Neural cell (in vitro differentiated cells): ENCODE results near the gene TRPV2. TPM values are rescaled to one million over a fixed set of nuclear protein-coding genes. Genes with fewer than 3 reads are reported as not detected.

Experiments
- H2AFZ ChIP-seq: fragments of 200-600, 300-800 bp; sonication (generic), shearing (Covaris generic); 2 replicates; pipeline ENCODE4 v1.6.0; 2014; ENCODE audit warnings: low read depth, mild to moderate bottlenecking, antibody characterized with exemption, low read length, moderate library complexity
- H3F3A ChIP-seq: fragments of 200-600 bp; shearing (Covaris generic); 2 replicates; pipeline ENCODE4 v1.6.1; 2016; ENCODE audit warnings: mild to moderate bottlenecking, moderate library complexity, mixed read lengths, antibody characterized with exemption, low read length; ENCODE audit not compliant: insufficient read depth, poor library complexity, severe bottlenecking
- H3K27ac ChIP-seq: fragments of 200-600, 300-800 bp; sonication (generic), shearing (Covaris generic); 2 replicates; pipeline ENCODE4 v1.5.1; 2014; ENCODE audit warnings: mild to moderate bottlenecking, low read length, moderate library complexity
- H3K27me3 ChIP-seq: fragments of 300-800, 200-600 bp; sonication (generic), shearing (Covaris generic); 2 replicates; pipeline ENCODE4 v1.6.0; 2014; ENCODE audit warnings: mild to moderate bottlenecking, low read depth, low read length, moderate library complexity; ENCODE audit not compliant: insufficient read depth
- H3K36me3 ChIP-seq: fragments of 300-800, 200-600 bp; sonication (generic), shearing (Covaris generic); 2 replicates; pipeline ENCODE4 v1.5.1; 2014; ENCODE audit warnings: mild to moderate bottlenecking, antibody characterized with exemption, low read length, moderate library complexity; ENCODE audit not compliant: insufficient read depth
- H3K4me2 ChIP-seq: fragments of 300-800, 200-600 bp; sonication (generic), shearing (Covaris generic); 2 replicates; pipeline ENCODE4 v1.6.0; 2014; ENCODE audit warnings: mild to moderate bottlenecking, low read length
- H3K4me3 ChIP-seq: fragments of 300-800, 200-600 bp; sonication (generic), shearing (Covaris generic); 2 replicates; pipeline ENCODE4 v1.5.1; 2014; ENCODE audit warnings: mild to moderate bottlenecking, low read length, moderate library complexity
- H3K79me2 ChIP-seq: fragments of 200-600 bp; shearing (Covaris generic); replicated peaks from 2 replicates; pipeline ENCODE4 v1.6.0; 2014; ENCODE audit warnings: mild to moderate bottlenecking, low read length, moderate library complexity; ENCODE audit not compliant: insufficient read depth
- H3K9ac ChIP-seq: fragments of 300-800, 200-600 bp; sonication (generic), shearing (Covaris generic); 2 replicates; pipeline ENCODE4 v1.6.1; 2016; ENCODE audit warnings: mild to moderate bottlenecking, low read length, mixed read lengths
- H3K9me2 ChIP-seq: fragments of 200-600 bp; shearing (Covaris generic); 2 replicates; pipeline ENCODE4 v1.6.1; 2016; ENCODE audit warnings: mild to moderate bottlenecking, low read length, mixed read lengths; ENCODE audit not compliant: insufficient read depth
- H3K9me3 ChIP-seq: fragments of 200-600, 300-800 bp; sonication (generic), shearing (Covaris generic); 2 replicates; pipeline ENCODE4 v1.6.1; 2016; ENCODE audit warnings: mild to moderate bottlenecking, mixed run types, low read length, moderate library complexity, mixed read lengths
- H4K20me1 ChIP-seq: fragments of 200-600 bp; shearing (Covaris generic); 2 replicates; pipeline ENCODE4 v1.6.1; 2016; ENCODE audit warnings: mild to moderate bottlenecking, mixed run types; ENCODE audit not compliant: insufficient read depth
- EP300 ChIP-seq: fragments of 450-650 bp; conservative IDR thresholded peaks from 2 replicates; pipeline ENCODE4 v1.6.1; 2014; ENCODE audit warnings: antibody characterized with exemption, mild to moderate bottlenecking, moderate library complexity; ENCODE audit not compliant: poor library complexity, severe bottlenecking
- EZH2 ChIP-seq: fragments of 200-600, 300-800 bp; shearing (Covaris generic), sonication (generic); IDR thresholded peaks from 2 replicates; pipeline ENCODE4 v1.6.1; 2014; ENCODE audit warnings: antibody characterized with exemption, low read length, borderline replicate concordance, mild to moderate bottlenecking; ENCODE audit not compliant: insufficient read depth, poor library complexity, severe bottlenecking
- MXI1 ChIP-seq: fragments of 450-650 bp; conservative IDR thresholded peaks from 2 replicates; pipeline ENCODE4 v1.6.1; 2014; ENCODE audit warnings: antibody characterized with exemption, mild to moderate bottlenecking; ENCODE audit not compliant: poor library complexity, severe bottlenecking
- POLR2AphosphoS5 ChIP-seq: IDR thresholded peaks from 2 replicates; pipeline ENCODE4 v1.6.1; 2012
- RAD21 ChIP-seq: fragments of 450-650 bp; conservative IDR thresholded peaks from 2 replicates; pipeline ENCODE4 v1.6.1; 2014; ENCODE audit warnings: antibody characterized with exemption, mild to moderate bottlenecking, moderate library complexity
- SMC3 ChIP-seq: fragments of 450-650 bp; conservative IDR thresholded peaks from 2 replicates; pipeline ENCODE4 v1.6.1; 2014; ENCODE audit warnings: antibody characterized with exemption, mild to moderate bottlenecking, moderate library complexity; ENCODE audit not compliant: poor library complexity
- TAF1 ChIP-seq: IDR thresholded peaks from 2 replicates; pipeline ENCODE4 v1.6.1; 2012; ENCODE audit warnings: low read depth
- polyA plus RNA-seq: library from polyadenylated mRNA; depleted of rRNA; stranded (reverse); fragments of >200 nt; gene quantifications from 2 replicates; pipeline ENCODE4 v1.2.3, GENCODE V29; 2014
- TF ChIP-seq, protein P1 (sequence below): IDR thresholded peaks from 2 replicates; pipeline ENCODE4 v1.6.1; 2012; ENCODE audit warnings: borderline replicate concordance
- TF ChIP-seq, protein P2 (sequence below): fragments of 450-650 bp; IDR thresholded peaks from 2 replicates; pipeline ENCODE4 v1.5.1; 2014; ENCODE audit warnings: antibody characterized with exemption, mild to moderate bottlenecking, moderate library complexity; ENCODE audit not compliant: poor library complexity, severe bottlenecking

Gene TRPV2
- polyA plus RNA-seq, 1 donor from 2014 or later, result not detected

DNA sequence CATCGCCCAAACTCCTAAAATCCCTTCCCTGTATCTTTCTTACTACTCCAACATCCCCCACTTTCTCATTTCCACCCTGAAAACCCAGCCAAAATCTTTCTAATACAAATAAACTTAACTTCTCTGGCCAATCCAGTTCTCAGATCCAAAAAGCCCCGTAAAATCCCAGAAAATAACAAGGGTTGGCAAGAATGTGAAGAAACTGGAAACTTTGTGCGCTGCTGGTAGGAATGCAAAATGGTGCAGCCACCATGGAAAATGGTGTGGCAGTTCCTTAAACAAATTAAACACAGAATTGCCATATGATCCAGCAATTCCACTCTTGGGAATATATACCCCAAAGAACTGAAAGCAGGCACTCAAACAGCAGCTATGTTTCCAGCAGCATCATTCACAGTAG lies 52.5 kb downstream of the TRPV2 start:
- no peaks in the 10 kb centered on the region for H3K27me3 ChIP-seq
- H3K4me2 ChIP-seq, result no peak overlapping the region
- no peaks in the 10 kb centered on the region for H3K9me2 ChIP-seq
- no peaks in the 10 kb centered on the region for H4K20me1 ChIP-seq
- no peak overlapping the region for H2AFZ ChIP-seq
- H3K79me2 ChIP-seq, result no peaks in the 10 kb centered on the region
- H3K4me3 ChIP-seq, result no peak overlapping the region
- H3K36me3 ChIP-seq, result no peaks in the 10 kb centered on the region
- H3K9ac ChIP-seq, result no peak overlapping the region
- H3K9me3 ChIP-seq, result no peaks in the 10 kb centered on the region
- H3F3A ChIP-seq, result no peaks in the 10 kb centered on the region
- no peak overlapping the region for H3K27ac ChIP-seq
- TF ChIP-seq, protein P1, sequence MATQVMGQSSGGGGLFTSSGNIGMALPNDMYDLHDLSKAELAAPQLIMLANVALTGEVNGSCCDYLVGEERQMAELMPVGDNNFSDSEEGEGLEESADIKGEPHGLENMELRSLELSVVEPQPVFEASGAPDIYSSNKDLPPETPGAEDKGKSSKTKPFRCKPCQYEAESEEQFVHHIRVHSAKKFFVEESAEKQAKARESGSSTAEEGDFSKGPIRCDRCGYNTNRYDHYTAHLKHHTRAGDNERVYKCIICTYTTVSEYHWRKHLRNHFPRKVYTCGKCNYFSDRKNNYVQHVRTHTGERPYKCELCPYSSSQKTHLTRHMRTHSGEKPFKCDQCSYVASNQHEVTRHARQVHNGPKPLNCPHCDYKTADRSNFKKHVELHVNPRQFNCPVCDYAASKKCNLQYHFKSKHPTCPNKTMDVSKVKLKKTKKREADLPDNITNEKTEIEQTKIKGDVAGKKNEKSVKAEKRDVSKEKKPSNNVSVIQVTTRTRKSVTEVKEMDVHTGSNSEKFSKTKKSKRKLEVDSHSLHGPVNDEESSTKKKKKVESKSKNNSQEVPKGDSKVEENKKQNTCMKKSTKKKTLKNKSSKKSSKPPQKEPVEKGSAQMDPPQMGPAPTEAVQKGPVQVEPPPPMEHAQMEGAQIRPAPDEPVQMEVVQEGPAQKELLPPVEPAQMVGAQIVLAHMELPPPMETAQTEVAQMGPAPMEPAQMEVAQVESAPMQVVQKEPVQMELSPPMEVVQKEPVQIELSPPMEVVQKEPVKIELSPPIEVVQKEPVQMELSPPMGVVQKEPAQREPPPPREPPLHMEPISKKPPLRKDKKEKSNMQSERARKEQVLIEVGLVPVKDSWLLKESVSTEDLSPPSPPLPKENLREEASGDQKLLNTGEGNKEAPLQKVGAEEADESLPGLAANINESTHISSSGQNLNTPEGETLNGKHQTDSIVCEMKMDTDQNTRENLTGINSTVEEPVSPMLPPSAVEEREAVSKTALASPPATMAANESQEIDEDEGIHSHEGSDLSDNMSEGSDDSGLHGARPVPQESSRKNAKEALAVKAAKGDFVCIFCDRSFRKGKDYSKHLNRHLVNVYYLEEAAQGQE, result no peak
- TF ChIP-seq RAD21 (no peak), SMC3 (no peak), TAF1 (no peak), POLR2AphosphoS5 (no peak), EZH2 (no peak), MXI1 (no peak), EP300 (no peak)
- TF ChIP-seq, protein P2, sequence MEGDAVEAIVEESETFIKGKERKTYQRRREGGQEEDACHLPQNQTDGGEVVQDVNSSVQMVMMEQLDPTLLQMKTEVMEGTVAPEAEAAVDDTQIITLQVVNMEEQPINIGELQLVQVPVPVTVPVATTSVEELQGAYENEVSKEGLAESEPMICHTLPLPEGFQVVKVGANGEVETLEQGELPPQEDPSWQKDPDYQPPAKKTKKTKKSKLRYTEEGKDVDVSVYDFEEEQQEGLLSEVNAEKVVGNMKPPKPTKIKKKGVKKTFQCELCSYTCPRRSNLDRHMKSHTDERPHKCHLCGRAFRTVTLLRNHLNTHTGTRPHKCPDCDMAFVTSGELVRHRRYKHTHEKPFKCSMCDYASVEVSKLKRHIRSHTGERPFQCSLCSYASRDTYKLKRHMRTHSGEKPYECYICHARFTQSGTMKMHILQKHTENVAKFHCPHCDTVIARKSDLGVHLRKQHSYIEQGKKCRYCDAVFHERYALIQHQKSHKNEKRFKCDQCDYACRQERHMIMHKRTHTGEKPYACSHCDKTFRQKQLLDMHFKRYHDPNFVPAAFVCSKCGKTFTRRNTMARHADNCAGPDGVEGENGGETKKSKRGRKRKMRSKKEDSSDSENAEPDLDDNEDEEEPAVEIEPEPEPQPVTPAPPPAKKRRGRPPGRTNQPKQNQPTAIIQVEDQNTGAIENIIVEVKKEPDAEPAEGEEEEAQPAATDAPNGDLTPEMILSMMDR, result no peak

DNA sequence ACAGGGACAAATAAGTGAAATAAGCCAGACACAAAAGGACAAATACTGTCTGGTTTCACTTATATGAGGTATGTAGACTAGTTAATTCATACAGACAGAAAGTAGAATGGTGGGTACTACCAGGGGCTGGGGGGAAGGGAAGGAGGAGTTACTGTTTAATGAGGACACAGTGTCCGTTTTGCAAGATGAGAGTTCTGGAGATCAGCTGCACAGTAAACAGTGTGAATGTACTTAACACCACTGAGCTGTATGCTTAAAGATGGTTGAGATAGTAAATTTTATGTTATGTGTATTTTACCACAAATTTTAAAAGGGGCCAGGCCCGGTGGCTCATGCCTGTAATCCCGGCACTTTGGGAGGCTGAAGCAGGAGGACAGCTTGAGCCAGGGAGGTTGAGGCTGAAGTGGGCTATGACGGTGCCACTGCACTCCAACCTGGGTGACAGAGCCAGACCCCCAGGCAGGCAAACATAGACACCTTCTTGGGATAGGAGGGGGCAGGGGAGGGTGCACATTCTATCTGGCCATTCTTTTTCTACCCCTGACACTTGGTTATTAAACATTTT lies 53.1 kb downstream of the TRPV2 start:
- Histone ChIP-seq H4K20me1 (no peaks in the 10 kb centered on the region), H3K36me3 (no peaks in the 10 kb centered on the region), H2AFZ (no peak overlapping the region), H3K9me2 (no peaks in the 10 kb centered on the region), H3K9ac (no peak overlapping the region), H3K27me3 (no peaks in the 10 kb centered on the region), H3K4me2 (no peak overlapping the region), H3K4me3 (no peak overlapping the region), H3K9me3 (no peaks in the 10 kb centered on the region), H3K79me2 (no peaks in the 10 kb centered on the region), H3F3A (no peaks in the 10 kb centered on the region), H3K27ac (no peak overlapping the region)
- TF ChIP-seq RAD21 (no peak), MXI1 (no peak)
- TF ChIP-seq, protein P2, result no peak
